KMS-11 (cell line): Measurements from ENCODE around the gene DST.

Experiments used
- H2AFZ ChIP-seq: fragments of 200-600 bp; sonication (generic); 2 replicates; pipeline ENCODE4 v1.6.1; 2016; ENCODE audit warnings: antibody characterized with exemption, mixed run types, low read depth
- H3K27ac ChIP-seq: fragments of 200-600 bp; sonication (generic); 2 replicates; pipeline ENCODE4 v1.6.1; 2016; ENCODE audit warnings: mild to moderate bottlenecking, mixed run types
- H3K27me3 ChIP-seq: fragments of 200-600 bp; sonication (generic); 2 replicates; pipeline ENCODE4 v1.6.1; 2017; ENCODE audit warnings: mild to moderate bottlenecking, low read depth, mixed run types, moderate library complexity; ENCODE audit not compliant: insufficient read depth
- H3K36me3 ChIP-seq: fragments of 200-600 bp; sonication (generic); 2 replicates; pipeline ENCODE4 v1.6.1; 2017; ENCODE audit warnings: mild to moderate bottlenecking, mixed run types; ENCODE audit not compliant: insufficient read depth
- H3K4me1 ChIP-seq: fragments of 200-600 bp; sonication (generic); 2 replicates; pipeline ENCODE4 v1.6.1; 2016; ENCODE audit warnings: mild to moderate bottlenecking, low read depth, mixed run types; ENCODE audit not compliant: poor library complexity, severe bottlenecking
- H3K4me2 ChIP-seq: fragments of 200-600 bp; sonication (generic); 2 replicates; pipeline ENCODE4 v1.7.0; 2016; ENCODE audit warnings: mild to moderate bottlenecking, mixed run types
- H3K4me3 ChIP-seq: fragments of 200-600 bp; sonication (generic); IDR thresholded peaks from 2 replicates; pipeline ENCODE4 v1.6.1; 2017; ENCODE audit warnings: low read depth, low read length, mixed read lengths; ENCODE audit not compliant: insufficient read depth
- H3K79me2 ChIP-seq: fragments of 200-600 bp; sonication (generic); 2 replicates; pipeline ENCODE4 v1.6.1; 2016; ENCODE audit warnings: low read depth, mixed run types; ENCODE audit not compliant: insufficient read depth
- H3K9ac ChIP-seq: fragments of 200-600 bp; sonication (generic); 2 replicates; pipeline ENCODE4 v1.6.1; 2016; ENCODE audit warnings: mild to moderate bottlenecking, mixed run types
- H4K20me1 ChIP-seq: fragments of 200-600 bp; sonication (generic); 2 replicates; pipeline ENCODE4 v1.6.1; 2016; ENCODE audit warnings: mild to moderate bottlenecking, mixed run types; ENCODE audit not compliant: insufficient read depth
- CTCF ChIP-seq: fragments of 200-600 bp; sonication (generic); conservative IDR thresholded peaks from 2 replicates; pipeline ENCODE4 v1.6.1; 2017; ENCODE audit warnings: low read depth, mild to moderate bottlenecking, antibody characterized with exemption, low read length, moderate library complexity, mixed read lengths

The DST gene

GRCh38 chr6:56534680-56535419 lies 107.8 kb downstream of the DST start:
- Histone ChIP-seq H4K20me1 (peaks cover 4% of the 10 kb centered on the region; the same call in 1 of the 2 replicates), H3K27ac (no peak overlapping the region), H3K79me2 (peaks cover 21% of the 10 kb centered on the region), H3K4me1 (peaks cover 12% of the 10 kb centered on the region), H3K9ac (no peak overlapping the region), H3K4me2 (no peak overlapping the region), H2AFZ (no peak overlapping the region), H3K4me3 (no peak overlapping the region), H3K36me3 (no peaks in the 10 kb centered on the region; the same call in 1 of the 2 replicates), H3K27me3 (no peaks in the 10 kb centered on the region)
- no peak for TF ChIP-seq CTCF

- Histone ChIP-seq H3K27me3 (no peaks in the 10 kb centered on the region), H3K9ac (no peak overlapping the region), H2AFZ (no peak overlapping the region), H3K79me2 (peaks cover 2% of the 10 kb centered on the region), H3K36me3 (no peaks in the 10 kb centered on the region; the same call in 1 of the 2 replicates), H3K4me3 (no peak overlapping the region), H3K4me2 (no peak overlapping the region), H4K20me1 (no peaks in the 10 kb centered on the region), H3K4me1 (no peaks in the 10 kb centered on the region), H3K27ac (no peak overlapping the region)
- no peak for TF ChIP-seq CTCF
These were observed 109.7 kb downstream of the DST start for GRCh38 chr6:56532766-56533551.

- no peak overlapping the region for H3K4me2 ChIP-seq
- H3K4me1 ChIP-seq = no peaks in the 10 kb centered on the region
- H3K79me2 ChIP-seq = no peaks in the 10 kb centered on the region; the same call in 1 of the 2 replicates
- H2AFZ ChIP-seq = no peak overlapping the region
- no peak overlapping the region for H3K9ac ChIP-seq
- H3K27me3 ChIP-seq = no peaks in the 10 kb centered on the region
- H3K27ac ChIP-seq = no peak overlapping the region
- H3K4me3 ChIP-seq = no peak overlapping the region
- H3K36me3 ChIP-seq = no peaks in the 10 kb centered on the region; the same call in 1 of the 2 replicates
- H4K20me1 ChIP-seq = no peaks in the 10 kb centered on the region
- no peak for TF ChIP-seq CTCF
These were observed 110.7 kb downstream of the DST start for GRCh38 chr6:56531839-56532595.

GRCh38 chr6:56529594-56530191 lies 113.0 kb downstream of the DST start:
- H3K4me2 ChIP-seq = no peak overlapping the region
- no peak for TF ChIP-seq CTCF
- no peak overlapping the region for H3K4me3 ChIP-seq
- H3K27me3 ChIP-seq = no peaks in the 10 kb centered on the region
- no peak overlapping the region for H3K9ac ChIP-seq
- H2AFZ ChIP-seq = no peak overlapping the region
- H3K79me2 ChIP-seq = no peaks in the 10 kb centered on the region
- no peaks in the 10 kb centered on the region for H4K20me1 ChIP-seq
- no peak overlapping the region for H3K27ac ChIP-seq
- no peaks in the 10 kb centered on the region for H3K4me1 ChIP-seq
- H3K36me3 ChIP-seq = peaks cover 3% of the 10 kb centered on the region; the same call in 1 of the 2 replicates
